Fibroblast of skin of right quadriceps (primary cell): ENCODE measurements around the gene SLC49A4.

ENCODE experiments used
- DNase-seq: peaks from one replicate; pipeline ENCODE4 v3.0.0-alpha.2; 2013

The SLC49A4 gene

DNA sequence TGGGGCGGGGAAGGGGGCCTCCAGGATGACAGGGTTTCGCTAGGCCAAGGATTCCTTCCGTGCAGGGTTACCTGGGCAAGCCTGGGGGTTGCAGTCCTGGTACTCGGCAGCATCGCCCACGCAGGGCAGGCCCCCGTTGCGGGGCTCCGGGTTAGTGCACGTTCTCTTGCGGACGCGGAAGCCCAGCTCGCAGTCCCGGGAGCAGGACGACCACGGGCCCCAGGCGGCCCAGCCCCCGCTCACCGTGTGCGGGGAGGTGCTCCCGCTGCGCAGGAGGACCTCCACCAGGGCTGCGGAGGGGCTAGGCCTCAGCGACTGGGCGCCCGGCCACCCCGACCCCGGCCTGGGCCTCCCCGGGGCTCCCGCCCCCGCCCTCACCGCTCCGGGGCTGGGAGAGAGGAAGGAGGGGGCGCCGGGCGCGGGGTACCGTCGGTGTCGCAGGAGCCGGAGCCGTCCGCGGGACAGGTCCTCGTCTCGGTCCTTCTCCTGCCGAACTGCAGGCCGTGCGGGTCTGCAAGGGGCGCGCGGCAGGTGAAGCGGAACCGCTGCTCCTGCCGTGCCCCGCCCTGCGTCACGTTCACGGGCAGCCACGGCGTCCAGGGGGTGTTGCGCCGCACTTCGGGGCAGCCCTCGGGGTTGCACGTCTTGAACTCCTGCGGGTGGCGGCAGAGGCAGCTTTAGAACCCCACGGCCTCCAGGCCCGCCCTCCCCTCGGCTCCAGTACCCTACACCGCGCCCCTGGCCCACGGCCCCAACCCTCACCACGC, 118.1 kb downstream of the SLC49A4 start:
- no peak for DNase-seq

DNA sequence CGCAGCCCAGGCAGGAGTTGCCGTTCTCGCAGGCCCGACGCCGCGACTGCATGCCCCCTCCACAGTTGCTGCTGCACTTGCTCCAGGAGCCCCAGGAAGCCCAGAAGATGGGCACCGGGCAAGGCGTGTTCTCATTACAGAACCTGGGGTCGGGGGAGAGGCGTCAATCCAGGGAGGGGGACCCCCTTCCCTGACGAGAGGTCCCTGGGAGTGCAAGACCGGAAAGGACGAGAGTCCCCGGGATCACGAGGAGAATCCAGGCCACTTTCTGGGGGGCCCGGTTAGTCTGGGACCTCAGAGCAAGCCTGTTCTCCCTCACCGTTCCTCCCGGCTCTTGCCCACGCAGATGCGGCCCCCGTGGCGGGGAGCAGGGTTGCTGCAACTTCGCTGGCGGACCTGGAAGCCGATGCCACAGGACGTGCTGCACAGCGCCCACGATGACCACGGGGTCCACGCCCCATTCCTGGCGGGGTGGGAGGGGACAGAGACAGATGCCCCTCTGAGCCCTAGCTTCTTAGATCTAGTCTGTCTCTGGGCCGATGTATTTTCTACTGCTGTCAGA, 118.8 kb downstream of the SLC49A4 start:
- no peak for DNase-seq

DNA sequence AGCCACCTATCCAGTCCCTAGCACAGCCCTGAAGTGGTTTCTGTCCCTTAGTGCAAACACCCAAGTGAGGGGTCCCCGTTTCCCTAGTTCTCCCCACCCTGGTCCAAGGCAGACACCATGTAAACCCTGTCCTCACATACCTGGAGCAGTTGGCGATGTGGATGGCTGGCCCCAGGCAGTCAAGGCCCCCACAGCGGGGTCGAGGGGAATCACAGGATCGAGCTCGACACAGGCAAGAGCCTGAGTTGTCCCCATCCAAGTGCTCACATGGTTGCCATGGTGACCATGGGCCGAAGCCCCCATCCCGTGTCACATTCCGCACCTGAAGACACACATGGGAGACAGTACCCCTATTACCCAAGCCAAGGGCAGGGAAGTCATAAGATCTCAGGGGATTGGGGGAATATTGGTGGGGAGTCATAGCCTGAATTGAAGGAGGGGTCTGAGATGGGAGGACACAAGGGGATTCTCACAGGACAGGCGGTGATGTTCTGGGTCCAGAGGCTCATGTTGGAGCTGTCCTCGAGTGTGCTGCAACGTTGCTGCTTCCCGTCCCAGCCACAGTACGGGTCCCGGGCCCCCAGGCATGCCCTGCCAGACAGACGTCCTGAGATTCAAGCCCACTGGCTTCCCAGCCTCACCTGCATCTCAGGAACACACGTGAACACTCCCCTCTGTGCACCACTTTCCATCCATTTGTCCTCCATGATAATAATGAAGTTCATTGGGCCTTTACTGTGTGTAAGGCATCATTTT, 120.6 kb downstream of the SLC49A4 start:
- no peak for DNase-seq

DNA sequence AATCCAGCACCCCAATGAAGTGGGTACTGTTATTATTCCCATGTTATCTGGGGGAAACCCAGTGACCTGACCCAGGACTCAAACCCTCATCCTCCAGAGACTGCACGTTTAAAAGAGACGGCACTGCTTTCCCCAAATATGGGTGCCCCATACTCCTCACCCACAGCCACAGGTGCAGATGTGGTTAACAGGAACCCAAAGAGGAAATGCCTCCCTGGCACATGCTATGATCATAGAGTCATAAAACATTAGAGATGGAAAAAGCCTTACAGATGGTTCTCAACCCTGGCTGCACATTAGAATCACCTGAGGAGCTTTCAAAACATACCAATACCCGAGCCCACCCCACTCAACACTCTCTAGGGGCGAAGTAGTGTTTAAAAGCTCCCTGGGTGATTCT, 121.2 kb downstream of the SLC49A4 start:
- no peak for DNase-seq

DNA sequence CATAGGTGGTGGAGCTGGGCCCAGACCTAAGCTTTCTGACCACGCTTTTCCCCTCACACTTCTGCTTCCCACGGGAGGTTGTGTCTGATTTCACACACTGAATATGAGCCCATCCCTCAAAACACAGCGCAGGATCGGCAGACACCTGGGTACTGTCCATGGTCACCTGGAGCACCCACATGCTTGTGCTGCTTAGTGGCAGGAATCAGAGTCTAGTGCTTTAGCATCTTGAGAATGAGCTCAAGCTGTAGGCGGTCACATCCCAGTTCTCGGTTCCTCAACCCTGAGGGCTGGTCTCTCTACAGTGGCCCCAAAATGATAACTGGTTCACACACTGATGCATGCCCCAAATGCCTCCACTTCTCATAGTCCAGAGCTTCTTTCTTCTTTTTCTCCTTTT, 121.7 kb downstream of the SLC49A4 start:
- no peak for DNase-seq

DNA sequence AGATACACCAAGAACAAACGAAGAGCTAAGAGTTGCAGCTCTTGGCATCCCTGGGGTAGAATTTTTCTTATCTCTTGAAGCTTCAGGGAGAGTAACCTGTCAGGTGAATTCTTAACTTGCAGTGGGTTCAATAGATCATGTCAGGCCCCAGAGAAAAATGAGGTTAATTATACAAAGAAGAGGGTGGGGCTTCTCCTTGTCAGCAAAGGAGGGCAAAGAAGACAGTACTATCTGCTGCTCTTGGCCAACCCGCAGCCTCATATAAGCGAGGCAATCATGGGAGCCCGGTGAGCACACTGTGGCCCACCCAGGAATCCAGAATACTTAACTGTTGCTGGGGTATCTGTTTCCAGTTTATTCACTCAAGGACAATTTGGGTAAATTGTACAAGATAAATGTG, 122.5 kb downstream of the SLC49A4 start:
- no peak for DNase-seq

DNA sequence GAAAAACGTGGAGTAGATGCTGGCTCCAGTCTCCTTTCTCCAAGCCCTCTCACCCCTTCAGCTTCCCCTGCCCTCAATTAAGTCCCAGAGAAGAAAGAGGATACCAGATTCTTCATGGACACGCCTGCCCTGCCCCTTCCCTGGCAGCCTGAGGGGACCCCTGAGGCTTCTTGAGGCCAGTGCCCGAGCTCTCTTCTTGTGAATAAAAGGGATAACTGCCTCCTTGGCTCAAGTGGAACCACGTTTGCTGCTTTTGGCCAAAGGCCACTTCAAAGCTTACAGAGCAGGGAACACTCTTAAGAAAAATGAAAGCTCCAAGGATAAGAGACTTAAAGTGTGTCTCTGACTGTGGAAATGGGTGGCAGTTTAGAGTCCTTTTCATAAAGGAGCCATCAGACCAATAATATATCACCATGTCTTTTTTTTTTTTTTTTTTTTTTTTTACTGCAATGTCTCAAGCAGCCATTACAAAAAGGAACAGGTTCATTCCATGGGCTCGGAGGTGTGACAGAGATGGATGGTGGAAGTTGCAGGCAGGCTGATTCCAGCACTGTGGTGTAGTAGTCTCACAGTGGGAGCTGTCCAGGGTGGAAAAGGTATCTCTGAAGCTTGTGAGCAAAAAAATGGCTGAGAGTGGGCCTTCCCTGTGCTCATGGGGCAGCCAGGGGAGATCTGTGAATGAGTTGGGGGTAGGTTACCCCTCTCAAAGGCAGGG, 123.9 kb downstream of the SLC49A4 start:
- peak; percentile 8 for DNase-seq

DNA sequence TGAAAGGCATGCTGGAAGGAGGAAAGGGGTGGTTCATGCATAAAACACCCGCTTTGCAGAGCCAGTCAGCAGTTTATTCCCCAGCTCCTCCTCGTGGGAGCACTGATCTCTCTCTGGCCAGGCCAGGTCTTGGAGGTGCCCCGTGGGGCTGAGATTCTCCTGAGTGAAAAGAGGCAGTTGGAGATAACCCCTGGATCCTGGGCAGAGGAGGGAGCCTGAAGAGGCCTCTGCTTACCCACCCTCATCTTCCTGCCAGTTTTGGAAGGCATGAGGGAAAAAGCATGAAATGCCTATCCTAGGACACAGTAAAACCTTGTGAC, 124.4 kb downstream of the SLC49A4 start:
- DNase-seq: no peak

DNA sequence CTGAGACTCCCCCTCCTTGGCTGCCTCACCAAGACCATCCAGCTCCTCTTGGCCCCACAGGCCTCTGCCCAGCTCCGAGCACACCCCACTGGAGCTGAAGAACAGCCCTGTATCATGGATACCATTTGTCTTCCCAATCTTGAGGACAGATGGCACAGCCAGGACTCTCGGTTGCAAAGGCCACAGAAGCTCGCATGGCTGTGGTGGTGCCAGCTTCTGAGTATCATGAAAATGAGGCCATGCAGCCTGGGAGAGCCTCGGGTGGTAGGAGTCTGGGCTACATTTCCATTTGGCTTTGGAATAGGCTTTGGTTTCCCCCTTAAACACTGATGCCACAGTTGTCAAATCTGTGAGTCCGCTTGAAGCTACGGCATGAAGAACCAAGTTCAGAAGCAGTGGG, 126.1 kb downstream of the SLC49A4 start:
- no peak for DNase-seq

DNA sequence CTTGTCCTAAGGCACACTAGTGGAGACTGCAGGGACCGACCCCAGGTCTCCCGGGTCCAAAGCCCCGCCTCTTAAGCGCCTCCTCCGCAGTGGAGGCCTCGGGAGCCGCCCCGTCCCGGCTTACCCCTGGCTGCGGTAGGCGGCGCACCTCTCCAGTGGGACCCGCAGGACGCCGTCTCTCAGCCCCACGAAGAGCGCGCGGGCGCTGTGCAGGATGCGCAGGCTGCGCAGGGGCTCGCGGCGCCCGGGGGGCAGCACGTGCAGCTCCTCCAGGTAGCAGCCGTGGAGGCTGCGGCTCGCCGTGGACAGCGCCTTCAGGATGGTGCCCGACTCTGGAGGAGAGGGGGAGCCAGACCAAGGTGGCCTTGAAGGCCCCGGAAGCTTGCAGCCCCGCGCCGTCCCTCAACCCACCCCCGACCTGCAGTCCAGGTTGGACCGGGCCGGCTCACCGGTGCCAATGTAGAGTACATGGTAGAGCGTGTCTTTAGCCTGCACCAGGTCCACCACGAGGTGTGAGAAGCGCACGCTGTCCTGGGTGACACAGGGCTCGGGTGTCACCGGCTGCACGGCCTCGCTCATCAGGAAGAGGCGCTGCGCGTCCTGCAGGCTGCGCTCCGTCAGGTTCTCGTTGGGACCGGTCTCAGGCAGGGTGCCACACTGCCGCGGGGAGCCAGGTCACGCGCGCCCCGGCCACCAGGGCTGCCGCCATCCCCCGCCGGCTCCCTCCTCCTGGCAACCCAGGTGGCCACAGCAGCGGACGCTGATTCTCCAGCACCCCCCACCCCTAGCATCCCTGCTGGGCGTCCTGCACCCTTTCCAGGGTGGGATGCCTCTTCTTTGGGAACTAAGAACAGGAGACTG, 127.2 kb downstream of the SLC49A4 start:
- no peak for DNase-seq

DNA sequence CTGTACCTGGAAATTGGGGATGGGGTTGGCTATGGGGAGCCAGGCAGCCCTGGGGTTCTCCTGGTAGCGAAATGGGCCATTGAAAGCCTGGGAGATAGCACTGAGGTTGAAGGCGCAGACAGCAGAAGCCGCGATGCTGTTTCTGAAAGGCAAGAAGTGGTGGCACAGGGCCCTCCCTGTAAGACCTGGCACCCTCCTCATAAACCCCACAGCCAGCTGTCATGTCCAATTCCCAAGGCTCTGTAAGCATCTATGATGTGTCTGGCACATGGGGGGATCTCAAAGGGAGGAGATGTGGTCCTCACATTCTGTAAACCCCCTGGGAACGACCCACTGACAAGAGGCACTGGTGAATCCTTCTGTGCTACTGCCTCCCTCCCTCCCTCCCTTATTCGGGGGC, 128.7 kb downstream of the SLC49A4 start:
- DNase-seq: no peak

DNA sequence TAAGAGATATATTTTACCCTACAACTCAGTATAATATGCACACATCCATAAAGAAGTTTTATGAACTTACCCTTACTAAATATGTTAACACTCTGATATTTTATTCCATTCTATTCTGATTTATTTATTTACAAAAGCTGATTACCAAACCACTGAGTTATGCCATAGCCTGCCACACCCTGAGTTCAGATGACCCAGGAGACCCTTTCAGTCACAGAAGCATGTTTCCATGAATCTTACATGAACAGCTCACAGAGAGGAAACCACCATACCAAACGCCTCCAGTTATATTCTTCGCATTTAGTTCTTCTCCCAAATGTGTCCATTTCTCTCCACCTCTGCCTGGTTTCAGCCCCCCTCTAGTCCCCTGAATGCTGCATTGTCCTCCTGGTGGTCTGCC, 129.2 kb downstream of the SLC49A4 start:
- no peak for DNase-seq

DNA sequence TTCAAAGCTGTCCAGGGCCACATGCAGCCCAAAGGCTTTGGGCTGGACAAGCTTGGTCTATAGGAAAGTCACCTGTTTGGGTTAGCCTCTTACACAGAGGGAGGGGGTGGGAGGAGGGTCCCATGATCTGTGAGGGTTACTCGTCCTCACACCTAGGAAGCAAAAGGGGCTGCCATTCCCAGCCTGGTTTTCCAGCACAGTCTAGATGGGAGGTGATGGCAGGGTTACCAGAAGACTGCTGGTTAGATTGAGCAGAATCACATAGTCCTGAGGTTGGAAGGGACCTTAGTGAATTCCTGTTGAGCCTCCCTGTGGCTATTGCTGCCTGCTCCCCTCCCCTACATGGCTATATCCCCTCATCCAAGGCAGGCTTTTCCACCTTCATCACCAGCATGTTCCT, 130.9 kb downstream of the SLC49A4 start:
- DNase-seq: no peak

DNA sequence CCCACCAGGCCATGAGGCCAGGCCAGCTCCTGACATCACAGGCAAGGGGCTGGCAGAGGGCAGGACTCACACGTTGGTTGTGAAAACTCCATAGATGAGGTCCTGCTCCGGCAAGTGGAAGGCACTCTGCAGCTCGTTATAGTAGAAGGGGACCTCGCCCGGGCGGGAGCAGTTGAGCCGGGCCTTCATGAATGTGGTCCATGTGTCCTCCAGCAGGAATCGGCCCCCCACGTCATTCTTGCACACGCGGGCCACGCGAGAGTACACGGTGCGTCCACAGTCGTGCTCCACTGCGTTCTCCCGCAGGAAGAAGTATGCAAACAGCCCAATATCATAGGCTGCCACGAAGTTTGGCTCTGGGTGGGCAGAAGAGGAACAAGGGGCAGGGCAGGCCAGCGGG, 131.5 kb downstream of the SLC49A4 start:
- DNase-seq: no peak

DNA sequence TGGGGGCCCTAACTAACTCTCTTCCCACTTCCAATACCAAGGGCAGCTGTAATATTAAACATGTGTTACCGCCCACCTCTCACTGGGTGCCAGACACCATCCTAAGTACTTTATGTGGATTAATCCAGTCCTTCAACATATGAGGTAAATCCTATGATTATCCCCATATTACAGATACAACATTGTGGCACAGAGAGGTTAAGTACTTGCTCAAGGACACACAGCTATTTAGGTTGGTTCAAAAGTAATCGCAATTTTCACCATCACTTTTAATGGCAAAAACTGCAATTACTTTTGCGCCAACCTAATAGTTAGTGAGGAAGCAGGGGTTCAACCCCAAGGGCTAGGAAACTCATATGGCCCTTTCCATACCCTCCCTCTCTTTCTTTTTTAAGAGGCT, 131.9 kb downstream of the SLC49A4 start:
- no peak for DNase-seq

DNA sequence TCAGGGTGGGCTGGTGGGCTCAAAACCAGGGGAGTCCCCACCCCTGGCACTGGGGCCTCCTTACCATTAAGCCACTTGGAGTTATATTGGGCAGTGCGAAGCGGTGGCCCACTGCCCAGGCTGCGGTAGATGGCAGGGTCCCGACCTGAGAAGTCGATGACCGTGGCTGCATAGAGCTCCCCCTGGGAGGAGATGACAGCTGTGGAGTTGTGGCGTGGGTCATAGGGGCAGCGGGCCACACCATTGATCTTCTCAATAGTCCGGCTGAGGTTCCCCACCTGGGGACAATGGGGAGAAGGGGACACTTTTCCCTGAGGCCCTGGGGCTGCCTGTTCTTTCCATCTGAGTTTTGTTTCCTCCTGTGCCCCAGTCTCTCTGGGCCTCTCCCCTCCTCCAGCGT, 132.9 kb downstream of the SLC49A4 start:
- no peak for DNase-seq

DNA sequence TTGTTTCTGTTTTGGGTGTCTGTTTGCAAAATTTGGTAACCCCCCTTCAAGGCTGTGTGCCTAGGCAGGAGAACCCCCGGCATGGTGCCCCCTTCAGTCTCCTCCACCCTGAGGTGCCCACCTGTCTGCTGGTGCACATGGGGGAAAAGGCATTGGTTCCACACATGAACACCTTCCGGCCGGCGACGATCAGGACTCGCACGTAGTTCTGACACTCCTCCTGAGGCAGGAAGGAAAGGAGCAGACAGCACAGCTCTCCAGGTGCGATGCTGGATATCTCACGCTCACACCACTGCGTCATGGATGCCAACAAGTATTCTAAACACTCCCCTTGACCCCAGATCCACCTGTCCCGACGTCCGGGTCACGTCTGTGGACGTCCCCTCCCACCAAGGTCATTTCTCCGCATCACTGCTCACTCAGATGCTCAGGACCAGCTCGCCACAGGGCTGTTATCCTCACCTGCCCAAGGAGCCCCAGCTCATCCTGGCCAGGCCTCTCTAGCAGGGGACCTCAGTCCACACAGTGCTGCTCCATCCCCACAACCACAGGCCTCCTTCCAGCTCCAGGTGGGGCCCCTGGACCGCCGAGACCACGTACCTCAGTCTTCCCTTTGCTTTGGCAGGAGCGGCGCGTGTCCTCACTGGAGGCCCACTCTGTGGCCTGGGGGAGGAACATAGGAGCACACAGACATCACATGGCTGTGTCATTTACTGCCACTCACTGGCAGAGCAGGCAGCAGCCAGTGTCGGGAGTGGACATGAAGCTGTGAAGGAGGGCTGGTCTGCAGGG, 133.7 kb downstream of the SLC49A4 start:
- DNase-seq: no peak

DNA sequence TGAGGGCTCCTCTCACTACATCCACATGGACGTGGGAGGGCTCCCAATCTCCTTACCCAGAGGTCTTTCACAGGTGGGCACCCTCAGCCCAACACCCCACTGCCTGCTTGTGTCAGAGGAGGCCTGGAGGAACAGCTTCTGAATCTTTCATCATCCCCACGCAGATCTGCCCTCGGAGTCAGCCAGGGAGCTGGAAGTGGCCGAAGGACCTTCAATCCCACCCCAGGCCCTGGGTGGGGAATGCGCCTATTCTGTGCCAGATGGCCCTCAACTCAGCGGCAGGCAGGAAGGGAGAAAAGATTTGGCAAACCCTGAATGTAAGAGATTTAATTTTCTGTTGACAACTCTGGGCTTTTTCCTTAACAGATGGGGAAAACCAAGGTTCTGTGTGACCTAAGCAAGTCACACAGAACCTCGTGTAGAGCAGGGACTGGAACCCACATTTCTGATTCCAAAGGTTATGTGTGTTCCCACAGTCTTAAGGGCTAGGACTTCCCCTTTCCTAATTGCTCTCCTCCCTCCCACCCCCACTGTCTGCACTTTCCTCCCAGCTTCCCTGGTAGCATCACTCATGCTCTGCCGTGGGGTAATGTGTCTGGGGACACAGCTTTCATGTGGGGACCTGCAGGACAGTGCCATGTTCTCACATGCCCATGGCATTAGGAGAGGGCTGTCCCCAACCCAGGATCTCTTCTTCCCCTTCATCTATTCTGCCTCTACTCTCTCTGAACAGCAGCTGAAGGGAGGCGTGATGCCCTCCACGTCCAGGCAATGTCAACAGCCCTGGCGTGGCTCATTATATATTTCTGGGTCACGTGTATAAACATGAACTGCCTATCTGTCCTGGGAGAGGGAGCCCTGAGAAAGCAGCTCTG, 134.6 kb downstream of the SLC49A4 start:
- DNase-seq: no peak

DNA sequence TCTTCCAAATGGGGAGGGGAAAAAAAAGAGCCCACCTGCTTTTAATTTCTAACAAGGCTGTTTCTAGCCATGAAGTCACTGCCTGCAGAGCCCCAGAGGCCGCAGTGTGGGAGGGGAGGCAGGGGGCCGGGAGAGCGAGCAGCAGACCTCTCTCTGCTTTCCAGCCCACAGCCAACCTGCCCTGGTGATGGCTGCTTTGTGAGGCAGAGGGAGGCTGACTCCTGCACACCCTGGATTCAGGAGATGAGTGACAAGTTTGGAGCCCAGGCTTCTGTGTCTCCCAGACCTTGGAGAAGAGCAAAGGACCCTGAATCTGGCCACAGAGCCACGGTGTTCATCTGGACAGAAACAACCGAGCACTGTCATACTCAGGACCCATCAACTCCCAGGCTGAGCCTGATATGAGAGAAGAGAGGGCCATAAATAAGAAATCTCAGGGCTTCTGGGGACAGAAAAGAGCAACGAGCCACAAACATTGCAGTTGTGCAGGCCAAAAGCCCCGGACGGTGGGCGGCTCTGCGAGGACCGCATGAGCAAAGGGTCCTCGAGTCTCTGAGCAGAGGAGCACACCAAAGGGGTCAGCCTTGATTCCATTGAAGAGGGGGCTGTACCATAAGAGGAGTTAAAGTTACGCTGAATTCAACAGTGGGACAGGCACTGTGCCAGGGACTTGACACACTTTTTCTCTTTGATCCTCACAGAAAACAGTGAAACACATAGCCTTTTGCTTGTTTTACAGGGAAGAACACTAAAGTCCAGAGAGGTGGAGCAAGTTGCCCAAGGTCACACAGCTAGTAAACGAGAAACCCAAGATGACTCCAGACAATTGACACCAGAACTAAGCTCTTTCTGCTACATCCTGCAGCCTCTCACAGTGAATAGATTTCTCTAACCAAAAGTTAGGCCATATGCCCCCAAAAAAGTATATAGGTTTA, 135.5 kb downstream of the SLC49A4 start:
- DNase-seq: no peak
